Measurements from ENCODE around the gene ERBB4.
"Not testable (repeated sequence)": the region's sequence is repeated elsewhere in the genome, so short reads cannot be mapped to it uniquely, and the experiment has no call there.

Gene ERBB4

DNA sequence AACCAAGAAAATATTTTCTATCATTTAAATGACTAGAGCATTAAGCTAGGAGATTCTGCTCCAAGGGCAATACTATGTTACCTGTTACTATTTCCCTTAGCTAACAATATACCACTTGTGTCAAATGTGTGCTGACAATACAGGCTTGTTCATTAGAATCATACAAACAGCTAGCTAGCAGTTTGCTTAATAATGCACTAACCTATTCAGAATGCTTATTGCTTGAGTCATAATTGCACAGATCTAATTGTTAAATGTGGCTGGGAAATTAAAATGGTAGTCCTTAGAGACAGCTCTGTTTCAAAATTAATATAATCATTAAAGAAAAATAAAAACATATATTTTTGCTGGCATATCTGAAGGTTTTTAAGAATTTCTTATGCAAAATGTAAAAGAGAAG, 344.2 kb downstream of the ERBB4 start:
- no peak for DNase-seq

DNA sequence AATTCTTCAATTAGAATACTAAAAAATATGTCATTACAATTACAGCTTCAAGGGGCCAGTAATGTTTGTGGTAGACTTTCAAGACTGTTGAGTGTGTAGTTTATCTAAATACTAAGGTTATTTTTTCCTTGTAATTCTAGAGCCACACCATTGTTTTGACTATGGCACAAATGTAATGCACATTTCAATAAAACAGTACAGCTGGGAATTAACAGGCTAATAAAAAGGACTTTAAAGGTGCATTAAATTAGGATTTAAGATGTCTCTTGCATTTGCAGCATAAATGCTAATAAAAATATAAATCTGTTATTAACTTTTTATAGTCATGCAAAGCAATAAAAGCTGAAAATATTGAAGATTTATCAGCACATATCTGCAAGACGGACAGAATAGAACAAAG, 344.8 kb downstream of the ERBB4 start:
- DNase-seq, result no peak

DNA sequence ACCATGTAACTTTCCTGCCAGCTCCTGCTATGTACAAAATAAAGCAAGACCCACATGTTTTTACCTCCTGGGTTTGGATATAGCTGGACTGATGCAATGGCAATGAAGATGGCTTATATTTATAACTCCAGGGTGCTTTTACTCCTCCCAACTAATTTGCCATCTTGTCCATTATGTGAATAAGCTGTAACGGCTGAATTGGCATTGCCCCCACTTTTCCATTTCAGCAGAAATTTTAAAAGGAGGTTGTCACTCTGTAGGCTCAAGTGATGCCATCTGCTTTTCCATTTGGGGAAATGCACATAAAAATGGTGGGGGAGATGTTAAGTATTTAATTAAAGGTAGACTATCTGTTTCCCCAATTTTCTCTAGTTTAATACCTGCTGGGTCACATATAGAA, 345.5 kb downstream of the ERBB4 start:
- no peak for DNase-seq

DNA sequence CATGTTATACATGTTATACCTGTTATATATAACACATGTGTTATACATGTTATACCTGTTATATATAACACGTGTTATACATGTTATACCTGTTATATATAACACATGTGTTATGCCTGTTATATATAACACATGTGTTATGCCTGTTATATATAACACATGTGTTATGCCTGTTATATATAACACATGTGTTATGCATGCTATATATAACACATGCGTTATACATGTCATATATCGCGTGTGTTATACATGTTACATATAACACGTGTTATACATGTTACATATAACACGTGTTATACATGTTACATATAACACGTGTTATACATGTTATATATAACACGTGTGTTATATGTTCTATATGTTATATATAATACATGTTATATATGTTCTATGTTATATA, 347.2 kb downstream of the ERBB4 start:
- DNase-seq, result not testable (repeated sequence)

DNA sequence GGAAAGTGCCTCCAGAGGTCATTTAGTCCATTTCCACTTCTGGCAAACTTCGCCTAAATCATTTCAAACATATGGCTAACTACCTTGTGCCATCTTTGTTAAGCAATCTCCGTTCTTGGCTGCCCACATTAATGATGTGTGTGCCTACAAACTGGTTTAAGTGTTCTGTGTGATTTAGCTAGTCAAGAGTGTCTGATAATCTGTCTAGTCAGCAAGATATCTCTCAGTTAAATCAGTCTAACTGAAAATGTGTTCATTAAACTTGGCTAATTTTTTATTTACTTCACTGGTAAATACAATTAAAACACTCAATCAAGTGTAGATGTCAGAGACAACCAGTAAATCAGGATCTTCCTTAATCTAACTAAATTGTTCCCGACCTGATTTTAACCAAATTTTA, 352.4 kb downstream of the ERBB4 start:
- no peak for DNase-seq

DNA sequence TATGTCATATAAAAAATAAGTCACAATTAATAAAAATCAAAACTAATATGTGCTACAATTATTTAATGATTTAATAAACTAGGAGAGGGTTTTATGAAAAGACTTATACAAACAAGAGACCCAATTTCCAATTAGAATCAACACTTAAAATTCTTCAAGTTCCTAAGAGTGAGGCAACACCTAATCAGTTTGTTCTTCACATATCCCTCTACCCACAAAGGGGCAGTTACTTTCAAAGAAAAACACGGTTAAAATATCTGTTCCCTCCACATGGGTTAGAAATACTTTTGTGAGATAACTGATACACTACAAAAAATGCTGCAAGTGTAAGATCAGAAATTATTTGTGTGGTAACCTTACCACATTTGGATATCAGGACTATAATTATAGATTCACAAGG, 357.0 kb downstream of the ERBB4 start:
- no peak for DNase-seq

DNA sequence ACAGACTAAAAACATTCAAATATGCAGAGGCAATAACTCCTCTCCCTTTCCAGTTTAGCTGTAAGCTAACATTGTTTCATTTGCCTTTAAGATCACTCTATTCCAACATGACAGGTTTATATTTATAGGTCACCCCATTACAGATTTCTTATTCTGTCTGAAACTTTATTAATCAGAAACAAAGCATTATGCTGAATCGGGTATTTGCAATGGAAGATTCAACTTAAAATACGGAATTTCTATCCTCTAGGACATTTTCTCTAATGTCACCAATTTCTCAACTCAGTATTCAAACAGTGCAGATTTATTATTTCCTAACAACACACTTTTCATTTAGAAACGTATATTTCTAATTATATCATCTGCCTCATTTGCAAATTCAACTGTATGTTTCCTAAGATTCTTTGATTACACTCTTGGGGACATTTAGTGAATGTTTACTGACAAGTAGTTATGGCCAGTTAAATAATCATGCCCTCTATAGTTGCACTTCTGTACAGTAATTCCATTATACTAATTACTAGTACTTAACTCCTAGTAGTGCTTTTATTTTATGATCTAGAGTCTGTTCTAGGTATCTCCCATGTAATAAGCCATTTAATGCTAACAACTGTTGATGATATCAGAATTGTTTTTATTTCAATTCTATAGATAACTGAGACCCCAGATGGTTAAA, 358.1 kb downstream of the ERBB4 start:
- DNase-seq, result no peak

DNA sequence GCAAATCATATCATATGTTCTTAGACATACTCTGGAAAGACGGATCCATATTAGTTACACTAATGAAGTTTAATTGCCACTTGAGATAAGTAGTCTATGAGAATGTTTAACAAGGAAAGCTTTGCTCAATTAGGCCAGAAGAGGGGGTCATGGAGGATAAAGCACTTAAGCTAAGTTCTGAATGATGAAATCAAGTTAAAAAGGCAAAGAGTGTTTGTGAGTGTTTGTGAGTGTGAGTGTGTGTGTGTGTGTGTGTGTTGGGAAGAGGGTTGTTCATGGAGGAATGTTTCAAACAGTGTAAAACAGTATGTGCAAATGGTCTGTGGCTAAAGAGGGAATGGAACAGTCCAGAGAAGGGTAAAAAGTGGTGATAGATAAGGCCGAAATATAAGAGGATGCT, 360.9 kb downstream of the ERBB4 start:
- DNase-seq, result no peak

DNA sequence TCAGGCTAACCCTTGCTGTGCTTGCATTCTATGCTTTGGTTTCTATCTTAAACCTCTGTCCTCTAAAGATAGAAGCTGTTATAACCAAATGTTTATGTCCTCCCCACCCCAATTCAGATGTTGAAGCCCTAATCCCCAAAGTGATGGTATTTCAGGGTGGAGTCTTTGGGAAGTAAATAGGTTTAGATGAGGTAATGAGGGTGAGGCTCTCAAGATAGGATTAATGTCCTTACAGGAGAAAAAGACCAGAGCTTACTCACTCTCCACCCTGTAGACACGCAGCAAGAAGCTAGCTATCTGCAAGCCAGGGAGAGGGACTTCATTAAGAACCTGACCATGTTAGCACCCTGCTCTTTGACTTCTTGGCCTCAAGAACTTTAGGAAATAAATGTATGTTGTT, 362.5 kb downstream of the ERBB4 start:
- no peak for DNase-seq

DNA sequence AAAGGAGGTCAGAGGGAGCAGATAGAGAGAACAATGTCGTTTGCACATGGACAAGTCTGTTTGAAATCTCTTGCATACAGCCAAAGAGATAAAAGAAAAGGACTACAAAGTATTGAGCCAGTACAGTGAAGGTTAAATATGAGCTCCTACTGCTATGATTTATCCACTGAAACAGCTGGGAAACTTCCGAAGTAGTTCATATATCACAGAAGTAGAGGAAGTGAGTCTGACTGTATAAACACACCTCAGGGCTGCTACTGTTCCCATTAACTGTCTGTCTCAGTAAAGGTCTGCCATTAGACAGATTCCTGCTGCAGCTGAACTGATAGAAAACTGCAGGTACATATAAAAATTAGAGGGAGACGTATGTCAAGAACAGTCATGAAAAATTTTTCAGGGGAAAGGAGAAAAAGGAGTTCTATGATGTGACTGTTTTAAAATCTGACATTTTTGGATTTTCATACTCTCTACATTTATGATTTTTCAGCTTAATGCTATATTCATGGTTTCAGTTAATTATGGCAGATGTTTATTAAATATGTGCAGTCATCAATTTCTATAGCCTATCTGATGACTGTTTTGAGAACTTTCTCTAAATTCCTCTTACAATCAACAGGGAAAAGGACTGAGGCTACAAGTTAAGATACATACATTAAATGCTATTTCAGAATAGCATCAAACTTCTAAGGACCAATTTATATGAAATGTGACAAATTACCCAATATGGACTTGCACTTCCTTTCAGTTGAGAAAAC, 364.7 kb downstream of the ERBB4 start:
- DNase-seq, result no peak

DNA sequence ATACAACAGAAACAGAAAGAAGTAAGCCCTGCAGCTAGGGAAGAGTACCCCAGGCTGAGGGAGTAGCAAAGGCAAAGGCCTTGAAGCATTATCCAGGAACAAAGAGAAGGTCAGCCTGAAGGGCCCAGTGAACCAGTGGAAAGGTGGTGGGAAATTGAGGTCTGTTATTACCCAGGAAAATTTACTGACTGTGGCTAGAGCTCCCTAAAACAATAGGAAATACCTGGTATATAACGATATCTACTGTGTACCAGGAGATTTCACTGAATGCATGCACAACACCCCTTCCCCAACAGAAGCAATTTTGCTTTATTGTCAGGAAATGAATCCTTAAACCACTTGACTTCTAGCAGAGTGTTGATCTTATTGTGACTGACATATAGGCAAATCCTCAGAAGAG, 365.3 kb downstream of the ERBB4 start:
- no peak for DNase-seq

DNA sequence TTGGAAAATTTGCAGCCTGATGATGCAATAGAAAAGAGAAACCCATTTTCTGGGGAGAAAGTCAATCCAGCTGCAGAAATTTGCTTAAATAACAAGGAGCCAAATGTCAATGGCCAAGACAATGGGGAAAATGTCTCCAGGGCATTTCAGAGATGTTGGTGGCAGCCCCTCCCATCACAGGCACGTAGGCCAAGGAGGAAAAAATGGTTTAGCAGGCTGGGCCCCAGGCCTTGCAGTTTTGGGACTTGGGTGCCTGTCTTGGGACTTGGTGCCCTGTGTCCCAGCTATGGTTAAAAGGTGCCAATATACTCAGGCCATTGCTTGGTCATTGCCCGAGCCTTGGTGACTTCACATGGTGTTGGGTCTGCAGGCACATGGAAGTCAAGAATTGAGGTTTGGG, 368.2 kb downstream of the ERBB4 start:
- no peak for DNase-seq

DNA sequence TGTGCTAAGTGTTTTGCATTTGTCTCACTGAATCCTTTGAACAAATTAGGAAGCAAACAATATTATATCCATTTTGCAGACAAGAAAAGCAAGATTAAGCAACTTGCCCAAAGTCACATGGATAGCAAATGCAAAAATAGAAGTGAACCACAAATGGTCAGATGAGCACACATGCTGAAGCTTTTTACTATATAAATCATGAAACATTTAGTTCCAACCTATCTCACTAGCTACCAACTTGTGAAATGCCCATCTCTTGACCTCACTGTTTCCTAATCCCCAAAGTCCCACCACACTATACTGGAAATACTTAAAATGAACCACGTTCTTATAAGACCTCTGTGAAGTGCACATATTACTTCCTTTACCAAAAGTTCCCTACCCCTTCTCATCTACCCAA, 380.5 kb downstream of the ERBB4 start:
- DNase-seq, result no peak

DNA sequence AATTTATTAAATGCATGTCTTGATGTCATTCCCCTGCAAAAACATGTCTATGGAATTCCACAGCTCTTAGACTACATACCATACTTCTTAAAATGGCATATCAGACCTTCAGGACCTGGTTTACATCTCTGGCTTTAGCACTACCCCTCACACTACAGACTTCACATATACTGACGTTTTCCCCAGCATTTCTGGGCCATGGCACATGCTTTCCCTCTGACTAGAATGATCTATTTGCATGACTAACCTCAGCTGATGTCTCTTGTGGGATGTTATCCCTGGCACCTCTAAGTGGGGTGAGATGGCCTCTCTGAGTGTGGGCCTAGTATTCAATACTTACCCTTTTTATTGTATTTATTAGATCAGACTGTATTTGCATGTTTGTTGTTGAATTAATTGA, 381.6 kb downstream of the ERBB4 start:
- no peak for DNase-seq

DNA sequence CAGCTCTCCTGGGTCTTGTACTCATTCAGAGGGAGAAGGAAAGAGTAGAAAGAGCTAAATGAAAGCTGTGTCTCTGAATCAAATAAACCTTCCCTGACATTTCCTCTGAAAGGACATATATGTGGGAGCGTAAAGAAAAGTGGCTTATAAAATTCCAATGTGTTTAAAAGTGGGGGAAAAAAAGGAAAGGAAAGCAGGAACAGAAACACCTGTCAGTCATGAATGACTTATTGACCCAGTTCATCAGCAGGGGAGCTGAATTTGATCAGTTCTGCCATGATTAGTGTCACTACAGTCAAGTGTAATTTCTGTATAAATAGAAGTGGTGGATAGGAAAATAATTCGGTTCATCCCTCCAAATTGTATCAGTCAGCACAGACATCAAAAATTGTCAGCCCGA, 382.5 kb downstream of the ERBB4 start:
- DNase-seq, result no peak

DNA sequence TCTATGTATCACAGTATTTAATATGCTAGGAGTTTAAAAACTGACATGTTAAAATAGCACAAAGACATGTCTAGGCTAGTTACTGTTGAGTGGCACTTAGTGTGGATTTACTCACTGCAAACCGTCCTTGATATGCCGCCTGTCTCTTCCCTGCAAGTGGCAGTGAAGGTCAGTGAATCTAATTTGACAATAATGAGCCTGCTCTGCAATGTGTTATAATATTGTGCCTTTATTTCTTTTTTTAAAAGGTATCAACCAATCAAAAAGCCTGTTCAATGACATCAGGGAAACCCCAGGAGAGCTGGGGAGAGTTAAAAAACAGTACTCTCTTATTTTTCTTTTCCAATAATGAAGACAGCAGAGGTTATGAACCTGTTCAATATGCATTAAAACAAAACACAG, 384.1 kb downstream of the ERBB4 start:
- DNase-seq, result no peak

DNA sequence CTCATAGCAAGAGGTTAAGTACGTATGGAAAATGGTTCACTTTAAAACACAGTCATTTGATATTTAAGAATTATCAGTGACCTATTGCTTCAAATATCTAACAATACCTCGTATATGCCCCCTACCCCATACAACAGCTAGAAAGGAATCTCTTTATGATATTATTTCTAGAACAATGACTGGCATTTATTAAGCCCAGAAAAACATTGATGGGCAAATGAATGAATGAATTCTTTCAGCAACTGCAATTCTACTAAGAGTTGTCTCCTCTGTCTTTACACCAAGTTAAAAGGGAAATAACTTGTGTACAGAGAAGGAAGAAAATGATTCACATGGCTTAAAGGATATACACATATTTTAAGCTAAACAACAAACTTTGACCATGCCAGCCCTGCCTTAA, 384.7 kb downstream of the ERBB4 start:
- DNase-seq, result no peak

DNA sequence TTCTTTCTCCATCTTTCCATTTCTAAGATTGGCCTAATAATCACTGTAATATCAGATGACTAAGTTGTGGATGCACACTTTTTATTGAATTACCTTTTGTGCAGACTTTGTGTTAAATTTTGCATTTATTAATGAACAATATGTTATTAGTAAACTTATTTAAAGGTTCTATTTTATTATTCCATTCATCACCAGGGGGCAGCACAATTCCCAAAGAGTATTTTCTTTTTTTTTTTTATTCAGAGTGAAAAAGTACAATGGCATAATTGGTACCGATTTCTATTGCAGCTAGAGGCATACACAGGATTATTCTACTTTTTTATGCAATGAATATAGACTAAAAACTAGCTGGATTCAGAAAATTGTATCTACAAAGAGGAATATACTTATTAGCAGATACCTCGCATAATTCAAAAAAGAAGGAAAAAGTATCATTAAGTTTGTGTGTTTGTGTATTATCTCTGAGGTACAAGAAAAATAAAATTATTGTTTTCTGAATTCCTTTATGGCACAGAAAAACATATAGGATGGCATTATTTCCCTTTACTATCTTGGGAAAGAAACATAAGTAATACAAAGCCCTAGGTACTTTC, 390.6 kb downstream of the ERBB4 start:
- no peak for DNase-seq

DNA sequence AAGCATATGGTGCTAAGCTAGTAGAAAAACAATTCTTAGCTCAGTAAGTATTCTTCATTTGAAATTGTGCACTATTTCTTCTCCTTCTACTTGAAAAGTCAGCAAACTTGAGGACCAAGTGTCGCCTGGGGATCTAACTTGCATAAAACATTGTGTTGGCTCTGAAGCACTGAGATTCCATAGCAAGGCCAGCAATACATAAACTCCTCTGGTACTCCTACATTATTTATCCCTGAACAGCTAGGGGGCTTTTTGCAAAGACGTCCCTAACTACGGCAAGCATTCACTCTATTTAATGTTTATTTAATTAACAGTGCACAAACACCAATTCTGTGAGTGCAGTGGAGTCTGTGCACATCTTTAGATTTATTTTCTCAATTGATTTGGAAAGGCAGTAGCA, 392.2 kb downstream of the ERBB4 start:
- DNase-seq, result no peak

DNA sequence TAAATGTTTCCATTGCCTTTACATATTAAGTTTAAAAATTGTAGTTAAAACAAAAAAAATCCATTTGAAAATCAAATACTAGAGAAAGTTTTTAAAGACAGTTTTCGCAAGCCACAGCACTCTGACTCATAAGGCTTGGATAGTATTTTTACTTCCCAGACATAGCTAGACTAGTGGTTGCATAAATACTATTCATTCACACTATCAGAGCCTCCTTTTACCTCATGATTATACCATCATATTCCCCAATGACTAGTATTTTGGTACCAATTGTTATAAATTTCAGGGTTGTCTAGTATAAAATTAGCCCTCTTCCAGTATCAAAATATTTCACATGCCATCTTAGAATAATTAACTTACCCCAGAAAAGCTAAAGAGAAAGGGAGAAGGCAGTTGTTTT, 393.5 kb downstream of the ERBB4 start:
- no peak for DNase-seq

DNA sequence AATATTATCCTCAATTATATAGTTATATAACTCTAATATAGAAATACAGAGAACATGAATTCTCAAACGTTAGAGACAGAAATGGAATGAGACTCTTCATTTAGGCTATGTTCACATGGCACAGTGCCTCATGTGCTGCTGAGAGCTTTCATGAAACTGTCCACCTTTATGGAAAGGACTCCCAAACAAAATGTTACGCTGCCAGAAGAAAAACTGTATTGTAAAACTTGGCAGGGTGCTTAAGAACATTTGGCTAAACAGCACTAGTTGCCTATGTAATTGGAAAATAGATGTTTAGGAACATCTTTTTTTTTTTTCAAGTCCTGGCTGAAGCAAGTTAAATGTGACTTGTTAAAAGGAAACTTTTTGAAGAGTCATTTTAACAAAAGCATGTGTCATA, 396.0 kb downstream of the ERBB4 start:
- no peak for DNase-seq

DNA sequence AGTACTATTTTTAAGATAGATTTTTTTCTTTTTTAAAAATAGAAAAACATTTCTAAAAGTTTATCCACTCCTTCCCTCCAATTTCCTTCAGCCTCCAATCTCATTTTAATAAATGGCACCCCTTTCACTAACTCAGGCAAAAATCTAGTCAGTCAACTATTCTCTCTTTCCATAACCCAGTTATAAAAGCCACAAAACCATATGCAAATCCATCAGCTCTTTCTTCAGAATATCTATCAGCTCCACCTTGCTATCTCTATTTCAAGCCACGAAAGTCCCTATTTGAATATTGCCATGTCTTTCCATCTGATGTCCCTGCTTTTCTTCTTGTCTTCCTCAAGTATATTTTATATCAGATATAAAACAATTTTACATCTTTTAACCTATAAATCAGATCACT, 397.1 kb downstream of the ERBB4 start:
- no peak for DNase-seq

DNA sequence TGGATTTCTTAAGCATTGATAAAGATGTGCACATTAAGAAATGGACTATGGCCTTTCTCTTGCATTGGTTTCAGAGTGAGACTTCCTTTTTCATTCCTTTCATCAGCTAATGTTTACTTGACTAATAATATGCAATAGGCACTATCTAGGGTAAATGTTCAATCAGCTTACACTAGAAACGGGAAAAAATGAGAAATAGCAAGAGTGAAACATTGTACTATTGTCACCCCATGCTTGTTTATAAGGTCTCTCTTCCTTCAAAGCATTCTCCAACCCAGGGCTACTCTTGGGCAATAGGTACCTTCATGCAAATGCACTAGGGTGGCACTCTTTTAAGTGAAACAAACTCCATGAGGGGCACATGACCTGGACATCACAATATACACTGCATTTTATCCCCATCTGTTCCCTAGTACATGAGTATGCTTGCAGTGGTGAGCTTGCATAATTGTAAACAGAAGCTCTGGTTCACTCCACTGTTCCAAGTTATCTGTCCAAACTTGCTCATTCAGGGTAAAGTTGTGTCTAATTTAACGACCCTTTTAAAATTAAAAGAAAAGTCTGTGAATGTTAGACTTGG, 402.3 kb downstream of the ERBB4 start:
- DNase-seq, result no peak

DNA sequence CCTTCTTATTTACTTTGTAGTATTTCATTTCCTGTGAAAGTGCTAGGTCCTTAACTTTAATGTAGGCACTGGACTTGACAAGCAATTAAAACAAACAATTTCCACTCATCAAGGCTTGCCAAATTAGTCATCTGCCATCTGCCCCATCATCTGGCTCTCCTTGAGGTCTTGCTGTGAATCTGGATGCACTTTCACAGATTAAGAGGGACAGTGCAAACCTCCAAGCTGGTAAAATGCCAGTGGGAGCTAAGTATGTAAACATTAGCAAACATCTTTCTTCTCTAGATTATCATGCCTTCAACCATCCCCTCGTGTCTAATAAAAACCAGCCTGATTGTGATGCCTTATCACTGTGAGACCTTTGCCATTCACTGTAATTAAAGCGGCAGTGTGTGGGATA, 402.9 kb downstream of the ERBB4 start:
- no peak for DNase-seq
